GM12874 (cell line): ENCODE data around the gene REC8.

Source experiments
- CTCF ChIP-seq: IDR thresholded peaks from 2 replicates; pipeline ENCODE4 v1.5.1; 2011; ENCODE audit warnings: low read depth, mild to moderate bottlenecking, control low read depth, low read length, moderate library complexity; ENCODE audit not compliant: insufficient read depth

Gene REC8

GRCh38 chr14:24135584-24135833 is 36.4 kb upstream of the REC8 start:
- TF ChIP-seq CTCF, result no peak

GRCh38 chr14:24135834-24136683 is 35.8 kb upstream of the REC8 start, which contains the start of gene PSME1:
PSME1 (plus strand) TSS chr14:24136194; CDS start chr14:24136263, 69 bp downstream.
- no peak for TF ChIP-seq CTCF

GRCh38 chr14:24136684-24137528 is 35.0 kb upstream of the REC8 start:
- TF ChIP-seq CTCF, result no peak

- no peak for TF ChIP-seq CTCF
Measured at GRCh38 chr14:24137529-24138395, 34.1 kb upstream of the REC8 start.

GRCh38 chr14:24138396-24139271 is 33.2 kb upstream of the REC8 start:
- no peak for TF ChIP-seq CTCF

- TF ChIP-seq CTCF, result no peak
Measured at GRCh38 chr14:24139272-24139934, 32.5 kb upstream of the REC8 start.
